Right atrium auricular region (tissue), 2 donors: Measurements from ENCODE around the gene DDX24. TPM values are rescaled to one million over a fixed set of nuclear protein-coding genes. Genes with fewer than 3 reads are reported as not detected.
A peak's percentile ranks its signal among the peaks of the same experiment; 100 is the strongest.

Experiments used
- DNase-seq: peaks from one replicate; pipeline ENCODE4 v3.0.0-alpha.2; 2019; ENCODE audit warnings: low spot score
- H3K27ac ChIP-seq, 2 donors: fragments of 200-600 bp; sonication (generic); 1 replicate in 1 of 2; 2 replicates in 1 of 2; pipeline ENCODE4 v1.5.1; 2016 to 2019
- H3K27me3 ChIP-seq, 2 donors: fragments of 200-600 bp; sonication (generic); one replicate each; pipeline versions ENCODE4 v1.5.1 to v1.6.0; 2017 to 2019
- H3K36me3 ChIP-seq: fragments of 200-600 bp; sonication (generic); one replicate; pipeline ENCODE4 v1.5.1; 2016
- H3K4me1 ChIP-seq, 2 donors: fragments of 200-600 bp; sonication (generic); one replicate each; pipeline versions ENCODE4 v1.5.1 to v1.6.0; 2017 to 2019
- H3K4me3 ChIP-seq, 2 donors: fragments of 200-600 bp; sonication (generic); 1 replicate in 1 of 2; 2 replicates in 1 of 2; pipeline ENCODE4 v1.5.1; 2017 to 2019; ENCODE audit warnings: mild to moderate bottlenecking in 1 of 2, moderate library complexity in 1 of 2
- H3K9me3 ChIP-seq, 2 donors: fragments of 200-600 bp; sonication (generic); one replicate each; pipeline ENCODE4 v1.5.1; 2019
- CTCF ChIP-seq, 2 donors: fragments of 200-600 bp; sonication (generic); IDR thresholded peaks; one replicate each; pipeline ENCODE4 v1.5.1; 2019; ENCODE audit warnings: antibody characterized with exemption in 2 of 2
- total RNA-seq, 2 donors: library from RNA; depleted of rRNA; stranded (reverse); fragments of >200 nt; gene quantifications; one replicate each; pipeline ENCODE4 v1.1.0, GENCODE V29; 2016

The DDX24 gene
- total RNA-seq, 2 donors from 2014 or later: 166 to 178 TPM

- Histone ChIP-seq H3K36me3 (peaks cover 98% of the 10 kb centered on the region), H3K27ac (peak overlapping the region; percentile 45 to 54), H3K9me3 (no peaks in the 10 kb centered on the region), H3K27me3 (no peaks in the 10 kb centered on the region), H3K4me3 (no peak overlapping the region), H3K4me1 (peaks cover 0 to 30% of the 10 kb centered on the region in 2 donors)
- TF ChIP-seq CTCF (IDR thresholded peaks at IDR 0.05): no peak
- peak; percentile 76 for DNase-seq
Observed at GRCh38 chr14:94050231-94050880, 30.6 kb downstream of the DDX24 start.

GRCh38 chr14:94049625-94050023, 31.4 kb downstream of the DDX24 start:
- Histone ChIP-seq H3K9me3 (no peaks in the 10 kb centered on the region), H3K27me3 (no peaks in the 10 kb centered on the region), H3K27ac (no peak overlapping the region), H3K36me3 (peaks cover 93% of the 10 kb centered on the region), H3K4me3 (no peak overlapping the region), H3K4me1 (peaks cover 0 to 30% of the 10 kb centered on the region in 2 donors)
- TF ChIP-seq CTCF (IDR thresholded peaks at IDR 0.05): no peak
- peak; percentile 11 for DNase-seq

GRCh38 chr14:94048691-94049624, 32.0 kb downstream of the DDX24 start:
- Histone ChIP-seq H3K27ac (peak overlapping the region in 1 of 2 donors; percentile 15), H3K4me1 (peaks cover 0 to 30% of the 10 kb centered on the region in 2 donors), H3K9me3 (no peaks in the 10 kb centered on the region), H3K36me3 (peaks cover 89% of the 10 kb centered on the region), H3K27me3 (no peaks in the 10 kb centered on the region), H3K4me3 (no peak overlapping the region)
- DNase-seq: peak; percentile 51
- no peak for TF ChIP-seq CTCF (IDR thresholded peaks at IDR 0.05)

- H3K27me3 ChIP-seq: no peaks in the 10 kb centered on the region
- DNase-seq: no peak
- peaks cover 75% of the 10 kb centered on the region for H3K36me3 ChIP-seq
- H3K27ac ChIP-seq: no peak overlapping the region
- TF ChIP-seq CTCF (IDR thresholded peaks at IDR 0.05): no peak
- peaks cover 0 to 39% of the 10 kb centered on the region in 2 donors for H3K4me1 ChIP-seq
- H3K9me3 ChIP-seq: no peaks in the 10 kb centered on the region
- no peak overlapping the region for H3K4me3 ChIP-seq
Observed at GRCh38 chr14:94047581-94047980, 33.4 kb downstream of the DDX24 start.

- H3K36me3 ChIP-seq: peaks cover 67% of the 10 kb centered on the region
- peaks cover 0 to 44% of the 10 kb centered on the region in 2 donors for H3K4me1 ChIP-seq
- H3K27ac ChIP-seq: no peak overlapping the region
- no peaks in the 10 kb centered on the region for H3K9me3 ChIP-seq
- no peak for TF ChIP-seq CTCF (IDR thresholded peaks at IDR 0.05)
- DNase-seq: no peak
- no peaks in the 10 kb centered on the region for H3K27me3 ChIP-seq
- no peak overlapping the region for H3K4me3 ChIP-seq
Observed at GRCh38 chr14:94046696-94047250, 34.2 kb downstream of the DDX24 start.
